Measurements from ENCODE around the gene GFY.

GRCh38 chr19:49440439-49441209, 15.4 kb downstream of the GFY start:
- TF ChIP-seq CTCF (IDR thresholded peaks at IDR 0.05) = no peak
- no peak for TF ChIP-seq EZH2 (IDR thresholded peaks at IDR 0.05; ENCODE audit: borderline replicate concordance, insufficient read depth, low read depth, low read length, poor library complexity, severe bottlenecking)

Data from B cell (primary cell).